ENCODE results near the gene CPTP.
"Not testable (repeated sequence)": the region's sequence is repeated elsewhere in the genome, so short reads cannot be mapped to it uniquely, and the experiment has no call there.

Gene CPTP

GRCh38 chr1:1315435-1315954 lies 9.1 kb upstream of the CPTP start:
- peaks cover 93% of the 10 kb centered on the region for H3K36me3 ChIP-seq
- peak; percentile 87 for DNase-seq

GRCh38 chr1:1316199-1316598 lies 8.4 kb upstream of the CPTP start:
- H3K9me3 ChIP-seq (ENCODE audit: severe bottlenecking); H3K4me3 ChIP-seq (ENCODE audit: low read depth, low read length); H3K27me3 ChIP-seq (ENCODE audit: insufficient read depth, low read depth, severe bottlenecking); DNase-seq: not testable (repeated sequence)
- Histone ChIP-seq H3K36me3 (peaks cover 93% of the 10 kb centered on the region), H3K27ac (peak overlapping the region; percentile 65)

More at GRCh38 chr1:1315435-1315954, 9.1 kb upstream of the CPTP start:
- TF ChIP-seq CTCF (IDR thresholded peaks at IDR 0.05; ENCODE audit: low read depth, low read length): no peak
- H3K27me3 ChIP-seq (ENCODE audit: insufficient read depth, low read depth, severe bottlenecking): no peaks in the 10 kb centered on the region
- H3K9me3 ChIP-seq (ENCODE audit: severe bottlenecking): no peaks in the 10 kb centered on the region
- H3K27ac ChIP-seq: peak overlapping the region; percentile 76
- H3K4me3 ChIP-seq (ENCODE audit: low read depth, low read length): no peak overlapping the region

GRCh38 chr1:1317420-1317819 lies 7.2 kb upstream of the CPTP start:
- Histone ChIP-seq H3K27me3 (ENCODE audit: insufficient read depth, low read depth, severe bottlenecking) (no peaks in the 10 kb centered on the region), H3K27ac (no peak overlapping the region), H3K9me3 (ENCODE audit: severe bottlenecking) (no peaks in the 10 kb centered on the region), H3K4me3 (ENCODE audit: low read depth, low read length) (no peak overlapping the region), H3K36me3 (peaks cover 90% of the 10 kb centered on the region)
- no peak for DNase-seq
- TF ChIP-seq CTCF (IDR thresholded peaks at IDR 0.05; ENCODE audit: low read depth, low read length): no peak

- no peak for TF ChIP-seq CTCF (IDR thresholded peaks at IDR 0.05; ENCODE audit: low read depth, low read length)
- Histone ChIP-seq H3K27me3 (ENCODE audit: insufficient read depth, low read depth, severe bottlenecking) (no peaks in the 10 kb centered on the region), H3K9me3 (ENCODE audit: severe bottlenecking) (no peaks in the 10 kb centered on the region), H3K27ac (no peak overlapping the region), H3K4me3 (ENCODE audit: low read depth, low read length) (no peak overlapping the region), H3K36me3 (peaks cover 88% of the 10 kb centered on the region)
- no peak for DNase-seq
Observed at GRCh38 chr1:1318131-1318652, 6.4 kb upstream of the CPTP start.

- Histone ChIP-seq H3K9me3 (ENCODE audit: severe bottlenecking) (no peaks in the 10 kb centered on the region), H3K36me3 (peaks cover 80% of the 10 kb centered on the region), H3K27me3 (ENCODE audit: insufficient read depth, low read depth, severe bottlenecking) (no peaks in the 10 kb centered on the region), H3K4me3 (ENCODE audit: low read depth, low read length) (no peak overlapping the region), H3K27ac (0 out of 2 replicates have a peak overlapping the region, but pooled peaks have one; percentile 24)
- TF ChIP-seq CTCF (IDR thresholded peaks at IDR 0.05; ENCODE audit: low read depth, low read length): no peak
- no peak for DNase-seq
Observed at GRCh38 chr1:1318777-1319645, 5.6 kb upstream of the CPTP start.

GRCh38 chr1:1319646-1319941 lies 5.0 kb upstream of the CPTP start:
- TF ChIP-seq CTCF (IDR thresholded peaks at IDR 0.05; ENCODE audit: low read depth, low read length): no peak
- no peaks in the 10 kb centered on the region for H3K9me3 ChIP-seq (ENCODE audit: severe bottlenecking)
- H3K4me3 ChIP-seq (ENCODE audit: low read depth, low read length): no peak overlapping the region
- no peak overlapping the region for H3K27ac ChIP-seq
- no peak for DNase-seq
- H3K36me3 ChIP-seq: peaks cover 77% of the 10 kb centered on the region
- H3K27me3 ChIP-seq (ENCODE audit: insufficient read depth, low read depth, severe bottlenecking): no peaks in the 10 kb centered on the region
